SK-N-SH treated with all-trans-retinoic acid at 6 μM for 48 hours (cell line): ENCODE measurements around the gene CALCOCO2.
A peak's percentile ranks its signal among the peaks of the same experiment; 100 is the strongest.
"Not testable (repeated sequence)": the region's sequence is repeated elsewhere in the genome, so short reads cannot be mapped to it uniquely, and the experiment has no call there.

Source experiments
- ATAC-seq: fragments of 200-7000 bp; cut with Tn5 transposase; 3 replicates; pipeline ENCODE4 v1.9.1; 2020; ENCODE audit warnings: mild to moderate bottlenecking, moderate library complexity
- ARNTL ChIP-seq: fragments of 450-650 bp; formaldehyde crosslinking; IDR thresholded peaks from 2 replicates; pipeline ENCODE4 v1.5.0; 2020; ENCODE audit warnings: low read depth, mild to moderate bottlenecking, moderate library complexity, borderline replicate concordance
- BACH2 ChIP-seq: fragments of 250-450 bp; sonication (Bioruptor Pico); IDR thresholded peaks from 2 replicates; pipeline ENCODE4 v1.9.0; 2021; ENCODE audit warnings: mild to moderate bottlenecking, borderline replicate concordance
- CSDC2 ChIP-seq: fragments of 250-450 bp; sonication (Bioruptor Pico); IDR thresholded peaks from 2 replicates; pipeline ENCODE4 v1.5.0; 2020; ENCODE audit warnings: mild to moderate bottlenecking, moderate library complexity
- ESRRG ChIP-seq: fragments of 250-450 bp; sonication (Bioruptor Pico); IDR thresholded peaks from 2 replicates; pipeline ENCODE4 v1.6.1; 2021; ENCODE audit warnings: mild to moderate bottlenecking
- GLIS3 ChIP-seq: fragments of 250-450 bp; sonication (Bioruptor Pico); IDR thresholded peaks from 2 replicates; pipeline ENCODE4 v1.5.0; 2020; ENCODE audit warnings: mild to moderate bottlenecking, moderate library complexity
- ISL1 ChIP-seq: fragments of 250-450 bp; sonication (Bioruptor Pico); IDR thresholded peaks from 2 replicates; pipeline ENCODE4 v2.1.2; 2022; ENCODE audit warnings: mild to moderate bottlenecking, moderate library complexity
- OSR1 ChIP-seq: fragments of 250-450 bp; sonication (Bioruptor Pico); IDR thresholded peaks from 2 replicates; pipeline ENCODE4 v1.8.0; 2022; ENCODE audit warnings: moderate library complexity, mild to moderate bottlenecking, inconsistent platforms
- POU6F1 ChIP-seq: fragments of 250-450 bp; sonication (Bioruptor Pico); IDR thresholded peaks from 2 replicates; pipeline ENCODE4 v1.8.0; 2021; ENCODE audit warnings: low read depth, mild to moderate bottlenecking, moderate library complexity, borderline replicate concordance
- PPARA ChIP-seq: fragments of 250-450 bp; sonication (Bioruptor Pico); IDR thresholded peaks from 2 replicates; pipeline ENCODE4 v1.5.0; 2020; ENCODE audit warnings: mild to moderate bottlenecking, borderline replicate concordance
- RARB ChIP-seq: fragments of 250-450 bp; sonication (Bioruptor Pico); IDR thresholded peaks from 2 replicates; pipeline ENCODE4 v1.8.0; 2021; ENCODE audit warnings: mild to moderate bottlenecking, moderate library complexity
- SNAI2 ChIP-seq: fragments of 250-450 bp; sonication (Bioruptor Pico); IDR thresholded peaks from 2 replicates; pipeline ENCODE4 v1.5.0; 2020; ENCODE audit warnings: mild to moderate bottlenecking, moderate library complexity
- TOX ChIP-seq: fragments of 250-450 bp; sonication (Bioruptor Pico); IDR thresholded peaks from 2 replicates; pipeline ENCODE4 v1.8.0; 2021; ENCODE audit warnings: mild to moderate bottlenecking, moderate library complexity, borderline replicate concordance
- ZC3H10 ChIP-seq: fragments of 250-450 bp; sonication (Bioruptor Pico); IDR thresholded peaks from 2 replicates; pipeline ENCODE4 v1.5.1; 2021; ENCODE audit warnings: mild to moderate bottlenecking, moderate library complexity
- ZFP3 ChIP-seq: fragments of 250-450 bp; sonication (Bioruptor Pico); IDR thresholded peaks from 2 replicates; pipeline ENCODE4 v1.5.0; 2020; ENCODE audit warnings: mild to moderate bottlenecking, moderate library complexity
- ZFP30 ChIP-seq: fragments of 450-650 bp; formaldehyde crosslinking; IDR thresholded peaks from 2 replicates; pipeline ENCODE4 v1.5.0; 2022; ENCODE audit warnings: mild to moderate bottlenecking, moderate library complexity
- ZNF565 ChIP-seq: fragments of 450-650 bp; formaldehyde crosslinking; conservative IDR thresholded peaks from 2 replicates; pipeline ENCODE4 v1.5.0; 2020; ENCODE audit warnings: low read depth, mild to moderate bottlenecking, moderate library complexity
- ZNF70 ChIP-seq: fragments of 450-650 bp; formaldehyde crosslinking; IDR thresholded peaks from 2 replicates; pipeline ENCODE4 v1.5.0; 2020; ENCODE audit warnings: mild to moderate bottlenecking, moderate library complexity
- ZNF8 ChIP-seq: fragments of 450-650 bp; formaldehyde crosslinking; IDR thresholded peaks from 2 replicates; pipeline ENCODE4 v1.5.0; 2020; ENCODE audit warnings: mild to moderate bottlenecking, moderate library complexity
- TF ChIP-seq, protein P1 (sequence below): fragments of 250-450 bp; sonication (Bioruptor Pico); IDR thresholded peaks from 2 replicates; pipeline ENCODE4 v1.8.0; 2020; ENCODE audit warnings: mild to moderate bottlenecking, moderate library complexity, borderline replicate concordance
- TF ChIP-seq, protein P2 (sequence below): fragments of 250-450 bp; sonication (Bioruptor Pico); IDR thresholded peaks from 2 replicates; pipeline ENCODE4 v1.5.1; 2021; ENCODE audit warnings: mild to moderate bottlenecking, moderate library complexity

The CALCOCO2 gene

GRCh38 chr17:48816438-48816773 is 14.4 kb upstream of the CALCOCO2 start:
- no peak for ATAC-seq
- TF ChIP-seq BACH2 (CRISPR knock-in tag): no peak
- no peak for TF ChIP-seq RARB (CRISPR knock-in tag)
- TF ChIP-seq CSDC2 (CRISPR knock-in tag): no peak
- no peak for TF ChIP-seq ARNTL (CRISPR knock-in tag)
- no peak for TF ChIP-seq ZNF565 (CRISPR knock-in tag)
- TF ChIP-seq GLIS3: no peak
- TF ChIP-seq, protein P1, sequence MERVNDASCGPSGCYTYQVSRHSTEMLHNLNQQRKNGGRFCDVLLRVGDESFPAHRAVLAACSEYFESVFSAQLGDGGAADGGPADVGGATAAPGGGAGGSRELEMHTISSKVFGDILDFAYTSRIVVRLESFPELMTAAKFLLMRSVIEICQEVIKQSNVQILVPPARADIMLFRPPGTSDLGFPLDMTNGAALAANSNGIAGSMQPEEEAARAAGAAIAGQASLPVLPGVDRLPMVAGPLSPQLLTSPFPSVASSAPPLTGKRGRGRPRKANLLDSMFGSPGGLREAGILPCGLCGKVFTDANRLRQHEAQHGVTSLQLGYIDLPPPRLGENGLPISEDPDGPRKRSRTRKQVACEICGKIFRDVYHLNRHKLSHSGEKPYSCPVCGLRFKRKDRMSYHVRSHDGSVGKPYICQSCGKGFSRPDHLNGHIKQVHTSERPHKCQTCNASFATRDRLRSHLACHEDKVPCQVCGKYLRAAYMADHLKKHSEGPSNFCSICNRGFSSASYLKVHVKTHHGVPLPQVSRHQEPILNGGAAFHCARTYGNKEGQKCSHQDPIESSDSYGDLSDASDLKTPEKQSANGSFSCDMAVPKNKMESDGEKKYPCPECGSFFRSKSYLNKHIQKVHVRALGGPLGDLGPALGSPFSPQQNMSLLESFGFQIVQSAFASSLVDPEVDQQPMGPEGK (CRISPR knock-in tag): no peak
- TF ChIP-seq ZNF8 (CRISPR knock-in tag): no peak
- TF ChIP-seq ZFP30 (CRISPR knock-in tag): no peak
- TF ChIP-seq PPARA: no peak
- no peak for TF ChIP-seq ZC3H10

- ATAC-seq: peak; percentile 95
- no peak for TF ChIP-seq ZFP3 (CRISPR knock-in tag)
- TF ChIP-seq, all 23 proteins: peak for 0
These were observed 13.9 kb upstream of the CALCOCO2 start, which contains the start of gene TTLL6 for GRCh38 chr17:48816774-48817590. TSS of gene TTLL6 (minus strand) at chr17:48817229. CDS start at chr17:48817072, 157 bp downstream.

DNA sequence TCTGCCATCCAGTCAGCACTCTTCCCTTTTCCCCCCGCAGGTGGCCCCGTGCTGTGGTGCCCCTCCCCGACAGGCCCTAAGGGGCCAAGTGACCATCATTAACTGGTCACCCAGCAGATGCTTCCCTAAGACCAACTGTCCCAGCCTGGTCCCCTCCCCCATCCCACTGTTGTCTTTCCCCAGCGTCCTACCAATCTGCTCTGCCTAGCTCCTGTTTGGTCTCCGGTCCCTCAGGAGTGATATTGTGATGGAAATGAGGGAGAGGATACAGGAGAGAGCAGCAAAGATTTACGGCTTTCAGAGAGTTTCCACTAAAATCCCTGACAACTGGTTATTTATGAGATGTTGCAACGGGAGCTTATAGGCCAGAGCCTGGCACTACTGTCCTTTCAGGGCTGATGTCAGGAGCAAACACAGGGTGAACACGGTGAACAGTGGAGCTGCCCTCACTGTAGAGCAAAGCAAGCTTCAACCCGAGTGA is 12.4 kb upstream of the CALCOCO2 start:
- no peak for TF ChIP-seq ZNF70
- TF ChIP-seq RARB (CRISPR knock-in tag): no peak
- no peak for TF ChIP-seq ZC3H10
- TF ChIP-seq ZFP3 (CRISPR knock-in tag): no peak
- no peak for TF ChIP-seq CSDC2 (CRISPR knock-in tag)
- TF ChIP-seq ESRRG (CRISPR knock-in tag): no peak
- no peak for ATAC-seq

DNA sequence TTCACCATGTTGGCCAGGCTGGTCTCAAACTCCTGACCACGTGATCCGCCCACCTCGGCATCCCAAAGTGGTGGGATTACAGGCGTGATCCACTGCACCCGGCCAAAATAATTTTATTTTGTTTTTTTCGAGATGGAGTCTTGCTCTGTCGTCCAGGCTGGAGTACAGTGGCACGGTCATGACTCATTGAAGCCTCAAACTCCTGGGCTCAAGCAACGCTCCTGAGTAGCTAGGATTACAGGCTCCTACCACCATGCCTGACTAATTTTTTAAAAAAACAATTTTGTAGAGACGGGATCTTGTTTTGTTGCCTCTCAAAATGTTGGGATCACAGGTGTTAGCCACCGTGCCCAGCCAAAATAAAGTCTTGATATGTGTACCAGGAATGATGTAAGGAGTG is 11.4 kb upstream of the CALCOCO2 start:
- ATAC-seq: no peak
- no peak for TF ChIP-seq GLIS3
- no peak for TF ChIP-seq BACH2 (CRISPR knock-in tag)
- TF ChIP-seq ARNTL (CRISPR knock-in tag): no peak
- TF ChIP-seq SNAI2 (CRISPR knock-in tag): no peak
- no peak for TF ChIP-seq ISL1 (CRISPR knock-in tag)
- no peak for TF ChIP-seq PPARA
- TF ChIP-seq TOX: no peak
- TF ChIP-seq, protein P2, sequence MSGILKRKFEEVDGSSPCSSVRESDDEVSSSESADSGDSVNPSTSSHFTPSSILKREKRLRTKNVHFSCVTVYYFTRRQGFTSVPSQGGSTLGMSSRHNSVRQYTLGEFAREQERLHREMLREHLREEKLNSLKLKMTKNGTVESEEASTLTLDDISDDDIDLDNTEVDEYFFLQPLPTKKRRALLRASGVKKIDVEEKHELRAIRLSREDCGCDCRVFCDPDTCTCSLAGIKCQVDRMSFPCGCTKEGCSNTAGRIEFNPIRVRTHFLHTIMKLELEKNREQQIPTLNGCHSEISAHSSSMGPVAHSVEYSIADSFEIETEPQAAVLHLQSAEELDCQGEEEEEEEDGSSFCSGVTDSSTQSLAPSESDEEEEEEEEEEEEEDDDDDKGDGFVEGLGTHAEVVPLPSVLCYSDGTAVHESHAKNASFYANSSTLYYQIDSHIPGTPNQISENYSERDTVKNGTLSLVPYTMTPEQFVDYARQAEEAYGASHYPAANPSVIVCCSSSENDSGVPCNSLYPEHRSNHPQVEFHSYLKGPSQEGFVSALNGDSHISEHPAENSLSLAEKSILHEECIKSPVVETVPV (CRISPR knock-in tag): no peak
- TF ChIP-seq ZFP3 (CRISPR knock-in tag): no peak

- ATAC-seq: not testable (repeated sequence)
These were observed 9.9 kb upstream of the CALCOCO2 start for GRCh38 chr17:48820936-48821335.

- TF ChIP-seq CSDC2 (CRISPR knock-in tag): peak; percentile 99
- TF ChIP-seq, protein P1 (CRISPR knock-in tag): peak; percentile 87
- peak; percentile 47; the same call in 1 of the 2 replicates for TF ChIP-seq ZNF8 (CRISPR knock-in tag)
- TF ChIP-seq ZC3H10: peak; percentile 100
- TF ChIP-seq ZNF565 (CRISPR knock-in tag): no peak
- peak; percentile 89 for TF ChIP-seq ZFP3 (CRISPR knock-in tag)
- peak; percentile 79; the same call in 1 of the 2 replicates for TF ChIP-seq POU6F1 (CRISPR knock-in tag)
- peak; percentile 60; the same call in 1 of the 2 replicates for TF ChIP-seq SNAI2 (CRISPR knock-in tag)
- TF ChIP-seq, protein P2 (CRISPR knock-in tag): no peak; the same call in 1 of the 2 replicates
- TF ChIP-seq OSR1: peak; percentile 100
- peak; percentile 96 for TF ChIP-seq TOX
- TF ChIP-seq GLIS3: no peak
- peak; percentile 95; the same call in 1 of the 2 replicates for TF ChIP-seq RARB (CRISPR knock-in tag)
- ATAC-seq: peak; percentile 1; the same call in 2 of the 3 replicates
These were observed 5.1 kb upstream of the CALCOCO2 start for GRCh38 chr17:48825446-48826381.
